ENCODE measurements around the gene MAPK10. TPM values are rescaled to one million over a fixed set of nuclear protein-coding genes. Genes with fewer than 3 reads are reported as not detected.

The MAPK10 gene
- total and polyA plus RNA-seq, 8 donors = 1.4 to 103 (median 15.0) TPM

DNA sequence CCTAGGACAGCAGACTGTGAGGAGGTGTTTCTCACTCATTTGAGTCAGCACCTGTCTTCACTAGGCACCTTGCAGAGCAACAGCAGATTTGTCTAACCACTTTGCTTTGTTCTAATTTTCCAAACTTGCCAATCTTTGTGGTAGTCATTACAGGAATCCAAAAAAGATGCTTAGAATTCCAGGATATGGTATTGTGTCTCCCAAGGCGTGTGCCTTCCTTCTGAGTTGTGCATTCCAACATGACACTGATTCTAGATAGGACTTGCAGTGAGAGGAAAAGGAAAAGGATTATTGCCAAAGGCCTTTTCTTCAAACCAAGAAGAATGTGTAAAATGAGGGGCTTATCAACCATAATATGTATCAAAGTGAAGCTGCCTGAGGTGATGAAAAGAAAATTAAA is 126.2 kb downstream of the MAPK10 start:
- intact Hi-C loops (cut with DNase I; ENCODE audit: low total_unique reads) = no loop called here
- no peak overlapping the region for H3K4me3 ChIP-seq
- 38 to 64% (median 42%) methylated on average over 1 of the region's 1 CpG for WGBS, 5 donors
- H3K27me3 ChIP-seq = no peaks in the 10 kb centered on the region
- TF ChIP-seq, protein P1, sequence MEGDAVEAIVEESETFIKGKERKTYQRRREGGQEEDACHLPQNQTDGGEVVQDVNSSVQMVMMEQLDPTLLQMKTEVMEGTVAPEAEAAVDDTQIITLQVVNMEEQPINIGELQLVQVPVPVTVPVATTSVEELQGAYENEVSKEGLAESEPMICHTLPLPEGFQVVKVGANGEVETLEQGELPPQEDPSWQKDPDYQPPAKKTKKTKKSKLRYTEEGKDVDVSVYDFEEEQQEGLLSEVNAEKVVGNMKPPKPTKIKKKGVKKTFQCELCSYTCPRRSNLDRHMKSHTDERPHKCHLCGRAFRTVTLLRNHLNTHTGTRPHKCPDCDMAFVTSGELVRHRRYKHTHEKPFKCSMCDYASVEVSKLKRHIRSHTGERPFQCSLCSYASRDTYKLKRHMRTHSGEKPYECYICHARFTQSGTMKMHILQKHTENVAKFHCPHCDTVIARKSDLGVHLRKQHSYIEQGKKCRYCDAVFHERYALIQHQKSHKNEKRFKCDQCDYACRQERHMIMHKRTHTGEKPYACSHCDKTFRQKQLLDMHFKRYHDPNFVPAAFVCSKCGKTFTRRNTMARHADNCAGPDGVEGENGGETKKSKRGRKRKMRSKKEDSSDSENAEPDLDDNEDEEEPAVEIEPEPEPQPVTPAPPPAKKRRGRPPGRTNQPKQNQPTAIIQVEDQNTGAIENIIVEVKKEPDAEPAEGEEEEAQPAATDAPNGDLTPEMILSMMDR (IDR thresholded peaks at IDR 0.05) = no peak
- no peak for TF ChIP-seq POLR2A (IDR thresholded peaks at IDR 0.05)
- no peak for TF ChIP-seq EP300 (IDR thresholded peaks at IDR 0.05)
- no peak for TF ChIP-seq POLR2AphosphoS5 (IDR thresholded peaks at IDR 0.05)
- peaks cover 0 to 6% (median 0%) of the 10 kb centered on the region in 4 donors for H3K9me3 ChIP-seq
- no peak for DNase-seq
- H3K27ac ChIP-seq = no peak overlapping the region
- no peaks in the 10 kb centered on the region for H3K36me3 ChIP-seq
- H3K4me1 ChIP-seq = no peaks in the 10 kb centered on the region

DNA sequence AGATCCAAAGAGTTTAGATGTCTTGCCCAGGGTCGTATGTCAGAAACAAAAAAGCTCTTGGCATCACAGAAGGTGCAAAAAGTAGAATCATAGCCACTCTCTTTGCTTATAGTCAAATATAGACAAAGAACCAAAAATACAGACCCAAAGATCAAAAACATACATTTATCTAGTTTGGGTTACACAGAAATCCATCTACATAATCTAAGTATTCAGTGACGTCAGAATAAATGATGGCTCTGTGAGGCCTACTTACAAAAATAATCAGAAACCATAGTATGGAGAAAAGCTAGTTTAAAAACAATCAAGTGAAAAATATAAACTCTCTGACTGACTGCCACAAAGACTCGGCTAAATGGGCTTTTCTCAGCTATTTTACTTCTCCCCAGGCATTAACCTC is 126.8 kb downstream of the MAPK10 start:
- no peak for DNase-seq
- 70 to 76% (median 71%) methylated on average over 3 of the region's 3 CpGs for WGBS, 5 donors
- Histone ChIP-seq H3K27me3 (no peaks in the 10 kb centered on the region), H3K4me1 (no peaks in the 10 kb centered on the region), H3K27ac (no peak overlapping the region), H3K9me3 (peaks cover 0 to 2% (median 0%) of the 10 kb centered on the region in 4 donors), H3K36me3 (no peaks in the 10 kb centered on the region), H3K4me3 (no peak overlapping the region)
- intact Hi-C loops (cut with DNase I; ENCODE audit: low total_unique reads) = no loop called here
- TF ChIP-seq, protein P1 (IDR thresholded peaks at IDR 0.05) = no peak
- TF ChIP-seq POLR2A (IDR thresholded peaks at IDR 0.05) = no peak
- TF ChIP-seq EP300 (IDR thresholded peaks at IDR 0.05) = no peak
- TF ChIP-seq POLR2AphosphoS5 (IDR thresholded peaks at IDR 0.05) = no peak

- H3K4me3 ChIP-seq = no peak overlapping the region
- intact Hi-C loops (cut with DNase I; ENCODE audit: low total_unique reads) = no loop called here
- no peak for TF ChIP-seq EP300 (IDR thresholded peaks at IDR 0.05)
- TF ChIP-seq, protein P1 (IDR thresholded peaks at IDR 0.05) = no peak
- no peak for TF ChIP-seq POLR2AphosphoS5 (IDR thresholded peaks at IDR 0.05)
- no peak for TF ChIP-seq POLR2A (IDR thresholded peaks at IDR 0.05)
- no peak overlapping the region for H3K27ac ChIP-seq
- no peaks in the 10 kb centered on the region for H3K36me3 ChIP-seq
- no peaks in the 10 kb centered on the region for H3K27me3 ChIP-seq
- H3K4me1 ChIP-seq = peaks cover 0 to 16% (median 5%) of the 10 kb centered on the region in 4 donors
- DNase-seq = peak in 1 of 2 donors; percentile 20
- WGBS, 5 donors = 40 to 73% (median 56%) methylated on average over 3 of the region's 3 CpGs
- no peaks in the 10 kb centered on the region for H3K9me3 ChIP-seq
Measured at GRCh38 chr4:86223472-86223871, 136.4 kb downstream of the MAPK10 start.

DNA sequence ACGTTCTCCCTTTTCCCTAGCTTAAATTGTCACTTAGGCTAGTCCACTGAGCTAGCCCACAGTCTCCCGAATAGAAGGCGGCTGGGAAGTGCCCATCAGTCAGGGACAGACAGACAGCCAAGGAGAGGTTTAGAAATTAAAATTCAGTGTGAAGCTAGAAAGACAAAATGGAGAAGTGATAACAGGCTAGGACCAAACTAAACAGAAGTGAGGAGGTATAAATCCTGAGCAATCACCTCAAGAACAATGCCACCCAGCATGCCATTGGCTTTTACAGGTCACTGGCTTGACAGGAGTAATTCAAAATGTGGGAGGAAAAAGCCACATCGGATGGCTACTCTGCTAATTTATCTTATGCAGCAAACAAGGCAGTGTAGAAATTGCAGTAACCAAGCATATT is 138.9 kb downstream of the MAPK10 start:
- WGBS, 5 donors = 76 to 87% (median 86%) methylated on average over 4 of the region's 4 CpGs

More for the DNA sequence above, 138.9 kb downstream of the MAPK10 start:
- Histone ChIP-seq H3K36me3 (no peaks in the 10 kb centered on the region), H3K4me1 (peaks cover 0 to 16% (median 7%) of the 10 kb centered on the region in 4 donors), H3K27me3 (no peaks in the 10 kb centered on the region), H3K9me3 (no peaks in the 10 kb centered on the region), H3K4me3 (no peak overlapping the region), H3K27ac (peak overlapping the region in 2 of 5 donors; percentile 27 to 43)
- DNase-seq = no peak
- intact Hi-C loops (cut with DNase I; ENCODE audit: low total_unique reads) = no loop called here
- TF ChIP-seq POLR2A (IDR thresholded peaks at IDR 0.05) = no peak
- TF ChIP-seq, protein P1 (IDR thresholded peaks at IDR 0.05) = no peak
- no peak for TF ChIP-seq POLR2AphosphoS5 (IDR thresholded peaks at IDR 0.05)
- no peak for TF ChIP-seq EP300 (IDR thresholded peaks at IDR 0.05)
